SK-N-MC (cell line): ENCODE results near the gene NPAS2.

Source experiments
- EZH2 ChIP-seq: fragments of 200-600 bp; sonication (generic); IDR thresholded peaks from one replicate; pipeline ENCODE4 v1.6.1; 2017; ENCODE audit warnings: antibody characterized with exemption
- FOXP2 ChIP-seq: optimal IDR thresholded peaks from 2 replicates; pipeline ENCODE3; 2011; ENCODE audit warnings: mild to moderate bottlenecking, moderate library complexity; ENCODE audit not compliant: insufficient read depth; ENCODE audit errors: extremely low read length, control extremely low read depth
- POLR2AphosphoS5 ChIP-seq: IDR thresholded peaks from 2 replicates; pipeline ENCODE4 v1.6.1; 2012; ENCODE audit warnings: mild to moderate bottlenecking, low read depth, low read length, borderline replicate concordance

GRCh38 chr2:100781523-100782379 is 38.2 kb upstream of the NPAS2 start:
- TF ChIP-seq EZH2 (no peak), POLR2AphosphoS5 (no peak), FOXP2 (no peak)
